HEK293 (cell line): ENCODE measurements around the gene PRKCZ.

Experiments used
- CTCF ChIA-PET: fragments of 350-600 bp; formaldehyde crosslinking; extraction: SDS; loops from one replicate; lab custom pipeline; 2021; ENCODE audit warnings: antibody characterized with exemption; lab: Yijun Ruan, JAX
- POLR2A ChIA-PET: fragments of 300-600 bp; formaldehyde crosslinking; extraction: SDS; loops from one replicate; lab custom pipeline; 2020; ENCODE audit warnings: antibody characterized with exemption, inconsistent platforms; lab: Yijun Ruan, JAX
- H3K27ac ChIP-seq: fragments of 200-500 bp; sonication (Bioruptor generic); 2 replicates; pipeline ENCODE4 v1.5.1; 2014; ENCODE audit warnings: low read depth, low read length, control low read depth, inconsistent platforms; ENCODE audit errors: extremely low read depth
- H3K36me3 ChIP-seq, 2 experiments: fragments of 200-500 bp in 1 of 2; sonication (Bioruptor generic) in 1 of 2; 1 replicate in 1 of 2; 2 replicates in 1 of 2; pipeline ENCODE4 v1.5.1; 2014 to 2017; ENCODE audit warnings: inconsistent platforms in 2 of 2, low read length in 2 of 2; ENCODE audit not compliant: control insufficient read depth in 2 of 2, insufficient read depth in 1 of 2
- H3K4me1 ChIP-seq: fragments of 200-500 bp; sonication (Bioruptor generic); 2 replicates; pipeline ENCODE4 v1.5.1; 2014; ENCODE audit warnings: mild to moderate bottlenecking, low read length, inconsistent platforms; ENCODE audit not compliant: control insufficient read depth, insufficient read depth
- H3K4me3 ChIP-seq: 2 replicates; pipeline ENCODE4 v1.5.1; 2011; ENCODE audit warnings: low read depth, mild to moderate bottlenecking, control low read depth, low read length, moderate library complexity
- H3K9me3 ChIP-seq: fragments of 200-500 bp; sonication (Bioruptor generic); 2 replicates; pipeline ENCODE4 v1.5.1; 2014; ENCODE audit warnings: low read depth, low read length, inconsistent platforms; ENCODE audit not compliant: control insufficient read depth, insufficient read depth
- HOXA7 ChIP-seq: sonication (generic); formaldehyde crosslinking; IDR thresholded peaks from 2 replicates; pipeline ENCODE4 v1.8.1; 2022; ENCODE audit warnings: missing genetic modification reagents, borderline replicate concordance
- KLF7 ChIP-seq: fragments of 450-650 bp; formaldehyde crosslinking; IDR thresholded peaks from 2 replicates; pipeline ENCODE4 v1.5.1; 2016; ENCODE audit warnings: missing biosample characterization, missing genetic modification characterization, borderline replicate concordance
- SCRT2 ChIP-seq: fragments of 450-650 bp; formaldehyde crosslinking; IDR thresholded peaks from 2 replicates; pipeline ENCODE4 v1.5.1; 2016; ENCODE audit warnings: missing biosample characterization, missing genetic modification characterization
- TRIM28 ChIP-seq: IDR thresholded peaks from 2 replicates; pipeline ENCODE4 v1.6.1; 2011; ENCODE audit warnings: low read length, control low read depth, borderline replicate concordance
- WT1 ChIP-seq: fragments of 450-650 bp; formaldehyde crosslinking; IDR thresholded peaks from 2 replicates; pipeline ENCODE4 v1.5.1; 2016; ENCODE audit warnings: missing biosample characterization, missing genetic modification characterization
- ZBTB20 ChIP-seq: fragments of 450-650 bp; formaldehyde crosslinking; IDR thresholded peaks from 2 replicates; pipeline ENCODE4 v1.5.1; 2016; ENCODE audit warnings: missing biosample characterization, missing genetic modification characterization
- ZFHX2 ChIP-seq: fragments of 450-650 bp; formaldehyde crosslinking; conservative IDR thresholded peaks from 2 replicates; pipeline ENCODE4 v1.5.1; 2016; ENCODE audit warnings: missing biosample characterization, missing genetic modification characterization
- ZFP3 ChIP-seq: fragments of 450-650 bp; formaldehyde crosslinking; IDR thresholded peaks from 2 replicates; pipeline ENCODE4 v1.5.1; 2016; ENCODE audit warnings: low read depth, missing biosample characterization, missing genetic modification characterization
- ZNF16 ChIP-seq: fragments of 450-650 bp; formaldehyde crosslinking; IDR thresholded peaks from 2 replicates; pipeline ENCODE4 v1.5.1; 2016; ENCODE audit warnings: low read depth, missing biosample characterization, missing genetic modification characterization
- ZNF2 ChIP-seq: fragments of 450-650 bp; formaldehyde crosslinking; IDR thresholded peaks from 2 replicates; pipeline ENCODE4 v1.5.1; 2016; ENCODE audit warnings: missing biosample characterization, missing genetic modification characterization
- ZNF248 ChIP-seq: fragments of 450-650 bp; formaldehyde crosslinking; IDR thresholded peaks from 2 replicates; pipeline ENCODE4 v1.5.1; 2017; ENCODE audit warnings: missing biosample characterization, missing genetic modification characterization
- ZNF311 ChIP-seq: fragments of 450-650 bp; formaldehyde crosslinking; IDR thresholded peaks from 2 replicates; pipeline ENCODE4 v1.5.1; 2017; ENCODE audit warnings: missing biosample characterization, missing genetic modification characterization, borderline replicate concordance
- ZNF354C ChIP-seq: fragments of 450-650 bp; formaldehyde crosslinking; IDR thresholded peaks from 2 replicates; pipeline ENCODE4 v1.5.1; 2016; ENCODE audit warnings: missing biosample characterization, missing genetic modification characterization, low read depth, borderline replicate concordance
- ZNF404 ChIP-seq: fragments of 450-650 bp; formaldehyde crosslinking; IDR thresholded peaks from 2 replicates; pipeline ENCODE4 v1.5.1; 2017; ENCODE audit warnings: missing biosample characterization, missing genetic modification characterization
- ZNF510 ChIP-seq: fragments of 450-650 bp; formaldehyde crosslinking; IDR thresholded peaks from 2 replicates; pipeline ENCODE4 v1.5.1; 2018; ENCODE audit warnings: mild to moderate bottlenecking, missing genetic modification characterization, missing biosample characterization; ENCODE audit not compliant: insufficient replicate concordance
- ZNF544 ChIP-seq: fragments of 450-650 bp; formaldehyde crosslinking; IDR thresholded peaks from 2 replicates; pipeline ENCODE4 v1.5.0; 2017; ENCODE audit warnings: missing biosample characterization, missing genetic modification characterization
- ZNF621 ChIP-seq: fragments of 450-650 bp; formaldehyde crosslinking; IDR thresholded peaks from 2 replicates; pipeline ENCODE4 v1.5.1; 2017; ENCODE audit warnings: missing biosample characterization, missing genetic modification characterization
- ZNF654 ChIP-seq: fragments of 450-650 bp; formaldehyde crosslinking; IDR thresholded peaks from 2 replicates; pipeline ENCODE4 v1.5.1; 2016; ENCODE audit warnings: low read depth, missing biosample characterization, missing genetic modification characterization
- ZNF677 ChIP-seq: fragments of 450-650 bp; IDR thresholded peaks from 2 replicates; pipeline ENCODE4 v1.5.0; 2018; ENCODE audit warnings: missing biosample characterization, mild to moderate bottlenecking, missing genetic modification characterization, moderate library complexity
- ZNF843 ChIP-seq: fragments of 450-650 bp; formaldehyde crosslinking; IDR thresholded peaks from 2 replicates; pipeline ENCODE4 v1.5.1; 2016; ENCODE audit warnings: missing biosample characterization, missing genetic modification characterization
- ZSCAN23 ChIP-seq: fragments of 450-650 bp; formaldehyde crosslinking; IDR thresholded peaks from 2 replicates; pipeline ENCODE4 v1.5.1; 2016; ENCODE audit warnings: missing biosample characterization, missing genetic modification characterization
- TF ChIP-seq, protein P1 (sequence below): fragments of 450-650 bp; formaldehyde crosslinking; IDR thresholded peaks from 2 replicates; pipeline ENCODE4 v1.5.1; 2016; ENCODE audit warnings: missing biosample characterization, missing genetic modification characterization
- TF ChIP-seq, protein P2 (sequence below): fragments of 450-650 bp; formaldehyde crosslinking; IDR thresholded peaks from 2 replicates; pipeline ENCODE4 v1.5.1; 2016; ENCODE audit warnings: missing biosample characterization, missing genetic modification characterization

Gene PRKCZ

DNA sequence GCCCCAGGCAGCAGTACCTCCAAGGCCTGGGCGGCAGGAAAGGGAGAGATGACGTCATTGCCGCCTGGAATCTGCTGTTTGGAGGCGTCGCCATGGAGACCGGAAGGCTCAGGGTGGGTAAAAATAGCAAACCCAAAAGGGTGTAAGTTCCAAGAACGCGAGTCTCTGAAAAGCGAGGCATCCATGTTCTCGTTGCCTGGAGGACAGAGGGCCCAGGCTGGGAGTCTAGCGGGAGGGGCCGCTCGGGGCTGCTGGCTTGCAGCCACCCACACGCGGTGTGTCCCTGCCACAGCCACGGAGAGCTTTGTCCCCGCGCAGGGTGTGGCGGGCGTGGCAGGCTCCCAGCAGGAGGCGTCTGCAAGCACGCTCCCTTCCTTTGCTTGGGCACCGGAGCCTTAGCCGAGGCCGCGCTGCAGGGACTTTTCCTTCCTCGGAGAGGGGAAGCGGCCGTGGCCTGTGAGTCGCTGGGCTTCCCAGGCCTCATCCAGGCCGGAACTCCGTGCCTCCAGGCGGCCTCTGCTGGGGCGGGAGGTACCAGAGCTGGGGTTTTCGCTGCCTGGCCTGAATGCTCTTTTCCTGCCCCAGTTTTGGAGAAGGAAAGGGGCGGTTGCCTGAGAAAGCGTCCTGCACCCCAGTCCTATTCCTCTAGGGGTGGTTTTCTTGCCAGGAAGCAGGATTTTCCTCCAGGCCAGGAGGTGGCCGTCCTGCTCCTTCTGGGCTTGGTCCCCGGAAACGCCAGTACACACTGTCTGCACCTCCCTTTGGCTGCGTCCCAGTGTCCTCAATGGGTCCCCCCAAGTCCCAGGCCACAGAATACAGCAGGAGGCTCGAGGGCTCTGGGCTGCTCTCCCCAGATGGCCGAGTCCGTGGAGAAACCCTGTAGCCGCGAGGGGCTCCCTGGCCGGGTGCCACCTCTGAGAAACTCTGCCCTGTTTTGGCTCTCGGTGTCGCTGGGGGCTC is 162.6 kb downstream of the PRKCZ start (continued):
- TF ChIP-seq ZNF311 (tag by site-specific recombination) (no peak), ZNF654 (tag by site-specific recombination) (no peak), ZFP3 (tag by site-specific recombination) (no peak), HOXA7 (CRISPR knock-in tag) (no peak), ZNF404 (tag by site-specific recombination) (no peak), KLF7 (tag by site-specific recombination) (peak; percentile 97), ZSCAN23 (no peak), ZNF843 (tag by site-specific recombination) (no peak)
- TF ChIP-seq, protein P1, sequence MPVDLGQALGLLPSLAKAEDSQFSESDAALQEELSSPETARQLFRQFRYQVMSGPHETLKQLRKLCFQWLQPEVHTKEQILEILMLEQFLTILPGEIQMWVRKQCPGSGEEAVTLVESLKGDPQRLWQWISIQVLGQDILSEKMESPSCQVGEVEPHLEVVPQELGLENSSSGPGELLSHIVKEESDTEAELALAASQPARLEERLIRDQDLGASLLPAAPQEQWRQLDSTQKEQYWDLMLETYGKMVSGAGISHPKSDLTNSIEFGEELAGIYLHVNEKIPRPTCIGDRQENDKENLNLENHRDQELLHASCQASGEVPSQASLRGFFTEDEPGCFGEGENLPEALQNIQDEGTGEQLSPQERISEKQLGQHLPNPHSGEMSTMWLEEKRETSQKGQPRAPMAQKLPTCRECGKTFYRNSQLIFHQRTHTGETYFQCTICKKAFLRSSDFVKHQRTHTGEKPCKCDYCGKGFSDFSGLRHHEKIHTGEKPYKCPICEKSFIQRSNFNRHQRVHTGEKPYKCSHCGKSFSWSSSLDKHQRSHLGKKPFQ (tag by site-specific recombination), result no peak

DNA sequence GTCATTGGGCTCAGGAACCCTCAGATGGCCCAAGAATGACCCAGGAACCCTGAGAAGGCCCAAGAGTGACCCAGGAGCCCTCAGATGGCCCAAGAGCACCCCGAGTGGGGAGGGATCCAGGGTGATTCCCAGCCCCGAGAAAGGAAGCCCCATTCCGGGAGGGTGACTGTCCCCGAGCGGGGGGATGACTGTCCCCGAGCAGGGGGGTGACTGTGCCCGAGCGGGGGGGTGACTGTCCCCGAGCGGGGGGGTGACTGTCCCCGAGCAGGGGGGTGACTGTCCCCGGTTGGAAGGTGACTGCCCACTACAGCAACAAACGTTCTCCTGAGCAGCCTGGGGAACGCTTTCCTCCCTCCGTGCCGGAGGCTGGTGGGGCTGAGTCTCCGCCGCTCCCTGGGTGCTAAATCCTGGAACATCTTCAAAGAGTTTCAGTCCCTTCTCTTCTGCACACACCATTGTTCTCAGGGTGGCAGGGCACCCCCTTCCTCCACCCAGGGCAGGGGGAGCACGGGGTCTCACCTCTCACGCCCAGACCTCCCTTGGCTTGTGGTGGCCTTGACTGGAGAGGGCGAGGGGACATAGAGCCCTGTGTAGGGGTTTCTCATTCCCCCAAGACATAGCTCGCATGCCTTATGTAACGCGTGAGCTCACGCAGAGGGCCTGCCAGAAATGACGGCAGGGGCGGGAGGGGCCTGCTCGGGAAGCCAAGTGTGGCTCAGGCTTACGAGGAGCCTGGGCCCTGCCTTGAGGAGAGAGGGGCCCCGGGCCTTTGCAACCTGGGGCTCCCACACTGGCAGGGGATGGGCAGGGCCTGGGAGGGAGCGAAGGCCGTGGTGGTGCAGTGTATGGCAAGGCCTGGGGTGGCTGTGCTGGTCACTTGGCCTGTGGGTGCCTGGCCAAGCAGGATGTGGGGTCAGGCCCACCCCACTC is 163.6 kb downstream of the PRKCZ start:
- no peak overlapping the region for H3K4me3 ChIP-seq
- no peaks in the 10 kb centered on the region for H3K9me3 ChIP-seq
- H3K4me1 ChIP-seq, result peaks cover 9% of the 10 kb centered on the region
- H3K27ac ChIP-seq, result peak overlapping the region; percentile 73; the same call in 1 of the 2 replicates
- POLR2A ChIA-PET, result no interaction called here
- CTCF ChIA-PET, result interaction anchor here (0.5 to 1.0 kb wide), 3 partner anchors 18 to 943 kb away, joined by 3 read pairs; no protein-coding TSS in a partner anchor
- no peak for TF ChIP-seq ZNF354C (tag by site-specific recombination)
- peak; percentile 63; the same call in 1 of the 2 replicates for TF ChIP-seq ZBTB20
- TF ChIP-seq, all 188 proteins: peak for 1
- no peaks in the 10 kb centered on the region for H3K36me3 ChIP-seq

DNA sequence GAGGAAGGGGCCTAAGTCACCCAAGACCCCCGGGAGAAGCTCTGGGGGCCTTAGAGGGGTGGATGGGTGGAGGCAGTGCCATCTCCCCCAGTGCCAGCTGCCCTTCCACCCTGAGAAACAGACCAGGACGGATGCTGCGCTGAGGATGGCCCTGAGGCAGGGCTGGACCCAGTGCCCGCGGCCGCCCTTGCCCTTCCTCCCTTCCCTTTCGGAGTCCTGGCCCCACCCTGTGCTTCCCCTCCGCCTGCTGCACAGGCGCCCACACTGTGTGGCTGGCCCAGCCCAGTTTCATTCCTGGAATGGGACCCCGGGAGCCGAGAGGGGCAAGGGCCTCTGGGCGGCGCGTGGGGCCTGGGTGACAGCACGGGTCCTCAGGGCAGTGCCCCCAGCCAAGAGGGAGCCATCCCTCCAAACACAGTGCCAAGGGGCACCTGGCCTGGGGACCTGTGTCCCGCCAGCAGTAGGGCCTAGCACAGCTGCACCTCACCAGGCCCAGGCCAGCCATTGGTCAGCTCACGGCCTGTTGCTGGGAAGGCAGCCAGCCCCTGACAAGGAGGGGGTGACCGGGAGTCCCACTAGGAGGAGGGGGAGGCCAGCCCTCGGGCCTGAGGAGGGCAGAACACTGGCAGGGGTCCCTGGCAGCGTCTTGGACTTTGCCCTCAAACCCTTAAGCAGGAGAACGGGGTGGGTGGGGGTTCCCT is 164.5 kb downstream of the PRKCZ start:
- ChIA-PET CTCF (interaction anchor here (0.5 to 1.0 kb wide), 2 partner anchors 19 to 50 kb away, joined by 3 read pairs; no protein-coding TSS in a partner anchor), POLR2A (no interaction called here)
- H3K4me3 ChIP-seq, result no peak overlapping the region
- H3K4me1 ChIP-seq, result peaks cover 9% of the 10 kb centered on the region
- H3K9me3 ChIP-seq, result no peaks in the 10 kb centered on the region
- 0 out of 2 replicates have a peak, but pooled peaks have one; percentile 9 for TF ChIP-seq SCRT2
- 0 out of 2 replicates have a peak, but pooled peaks have one; percentile 6 for TF ChIP-seq ZFHX2 (tag by site-specific recombination)
- TF ChIP-seq ZNF677 (tag by site-specific recombination), result no peak
- TF ChIP-seq, all 188 proteins: peak for 2
- Histone ChIP-seq H3K36me3 (no peaks in the 10 kb centered on the region), H3K27ac (no peak overlapping the region)

DNA sequence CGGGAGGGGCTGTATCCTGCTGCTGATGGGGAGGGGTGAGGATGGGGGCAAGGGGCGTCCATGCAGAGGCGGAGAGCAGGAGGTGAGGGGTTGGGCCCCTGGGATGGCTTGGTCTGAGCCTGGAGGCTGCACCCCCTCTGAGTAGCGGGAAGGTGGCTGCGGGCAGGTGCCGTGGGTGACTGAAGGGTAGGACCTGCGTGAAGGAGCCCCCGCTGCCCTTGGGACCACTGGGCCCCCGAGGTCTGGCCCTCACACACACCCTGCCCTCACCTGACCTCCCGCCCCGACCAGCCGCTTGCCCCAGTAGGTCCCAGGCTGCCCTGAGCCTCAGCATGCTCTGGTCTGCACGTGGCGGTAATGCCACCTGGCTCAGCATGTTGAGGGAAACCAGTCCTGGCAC is 165.1 kb downstream of the PRKCZ start:
- POLR2A ChIA-PET, result no interaction called here
- Histone ChIP-seq H3K9me3 (no peaks in the 10 kb centered on the region), H3K4me3 (no peak overlapping the region), H3K27ac (no peak overlapping the region), H3K36me3 (no peaks in the 10 kb centered on the region), H3K4me1 (peaks cover 9% of the 10 kb centered on the region)
- CTCF ChIA-PET, result interaction anchor here (1.2 kb wide), 1 partner anchor 101 kb away, joined by 3 read pairs; no protein-coding TSS in a partner anchor
- TF ChIP-seq WT1 (tag by site-specific recombination), result no peak
- TF ChIP-seq ZNF510 (tag by site-specific recombination), result no peak
- TF ChIP-seq ZNF621 (tag by site-specific recombination), result no peak
- TF ChIP-seq TRIM28, result no peak
- no peak for TF ChIP-seq ZNF248
- no peak for TF ChIP-seq ZNF2
- TF ChIP-seq ZNF544 (tag by site-specific recombination), result no peak
- TF ChIP-seq ZNF404 (tag by site-specific recombination), result no peak
- TF ChIP-seq, protein P2, sequence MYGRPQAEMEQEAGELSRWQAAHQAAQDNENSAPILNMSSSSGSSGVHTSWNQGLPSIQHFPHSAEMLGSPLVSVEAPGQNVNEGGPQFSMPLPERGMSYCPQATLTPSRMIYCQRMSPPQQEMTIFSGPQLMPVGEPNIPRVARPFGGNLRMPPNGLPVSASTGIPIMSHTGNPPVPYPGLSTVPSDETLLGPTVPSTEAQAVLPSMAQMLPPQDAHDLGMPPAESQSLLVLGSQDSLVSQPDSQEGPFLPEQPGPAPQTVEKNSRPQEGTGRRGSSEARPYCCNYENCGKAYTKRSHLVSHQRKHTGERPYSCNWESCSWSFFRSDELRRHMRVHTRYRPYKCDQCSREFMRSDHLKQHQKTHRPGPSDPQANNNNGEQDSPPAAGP (tag by site-specific recombination), result no peak
- TF ChIP-seq ZNF16 (tag by site-specific recombination), result no peak
